NK-92 (cell line): Measurements from ENCODE around the gene RASGRF1.

Experiments
- DNase-seq: peaks from one replicate; lab custom pipeline; 2025; ENCODE audit not compliant: unreplicated experiment; lab: John Stamatoyannopoulos, UW

The RASGRF1 gene

GRCh38 chr15:79068790-79069189, 21.8 kb downstream of the RASGRF1 start:
- no peak for DNase-seq

DNA sequence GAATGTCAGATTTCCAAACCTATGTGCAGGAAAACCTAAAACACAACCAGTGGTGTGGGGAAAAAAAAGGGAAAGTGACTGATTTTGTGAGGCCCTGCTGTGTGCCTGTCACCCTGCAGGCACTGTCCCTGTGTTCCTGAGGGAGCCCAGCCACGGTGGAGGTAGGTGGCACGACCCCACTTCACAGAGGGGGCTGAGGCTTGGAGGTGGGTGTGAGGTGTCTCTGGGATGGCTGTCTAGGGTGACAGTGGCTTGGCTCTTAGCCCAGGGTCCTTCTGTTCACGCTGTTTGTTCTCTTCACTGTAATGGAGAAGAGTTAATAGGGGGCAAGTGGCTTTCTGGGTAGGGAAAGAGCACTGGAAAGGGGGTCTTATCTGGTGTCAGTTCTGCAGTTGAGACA, 22.6 kb downstream of the RASGRF1 start:
- no peak for DNase-seq

- no peak for DNase-seq
These were observed 23.3 kb downstream of the RASGRF1 start for GRCh38 chr15:79067072-79067833.

- DNase-seq: no peak
These were observed 24.0 kb downstream of the RASGRF1 start for GRCh38 chr15:79066391-79067071.

- no peak for DNase-seq
These were observed 24.7 kb downstream of the RASGRF1 start for GRCh38 chr15:79065706-79066376.

DNA sequence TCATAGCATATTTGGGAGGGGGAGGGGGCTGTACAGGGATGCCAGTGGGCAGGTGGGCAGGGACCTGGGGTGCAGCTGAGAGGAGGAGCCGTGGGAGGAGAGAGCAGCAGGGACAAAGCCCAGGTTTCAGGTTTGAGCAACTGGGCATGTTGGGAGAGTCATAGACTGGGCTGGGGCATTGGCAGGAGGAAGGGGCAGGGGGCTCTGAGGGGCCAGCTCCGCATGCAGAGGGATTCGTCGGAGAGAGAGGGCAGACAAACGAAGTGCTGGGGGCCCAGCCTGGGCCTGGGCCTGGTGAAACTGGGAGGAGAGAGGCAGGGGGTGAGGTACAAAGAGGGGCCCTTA, 25.2 kb downstream of the RASGRF1 start:
- no peak for DNase-seq

GRCh38 chr15:79064496-79064895, 26.1 kb downstream of the RASGRF1 start:
- DNase-seq: no peak

GRCh38 chr15:79060175-79060574, 30.4 kb downstream of the RASGRF1 start:
- DNase-seq: no peak

- no peak for DNase-seq
These were observed 31.5 kb downstream of the RASGRF1 start for GRCh38 chr15:79059081-79059572.

GRCh38 chr15:79058260-79058850, 32.2 kb downstream of the RASGRF1 start:
- no peak for DNase-seq

DNA sequence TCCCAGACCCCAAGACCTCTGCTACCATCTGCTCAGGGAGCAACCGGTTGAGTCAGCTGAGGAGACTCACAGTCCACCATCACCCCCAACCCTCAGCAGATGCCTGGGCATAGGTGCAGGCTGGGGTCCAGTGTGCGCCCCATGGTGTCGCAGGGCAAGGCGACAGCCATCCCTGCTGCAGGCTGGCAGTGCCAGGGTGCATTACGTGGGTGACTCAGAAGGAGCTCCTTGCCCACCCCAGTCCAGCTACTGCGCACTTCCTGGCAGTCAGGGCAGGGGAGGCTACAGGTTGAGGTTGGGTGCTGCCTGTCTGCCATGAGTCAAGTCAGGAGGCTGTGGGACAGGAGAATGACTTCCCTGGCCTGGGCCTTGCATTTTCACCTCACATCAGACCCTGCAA, 33.5 kb downstream of the RASGRF1 start:
- no peak for DNase-seq

DNA sequence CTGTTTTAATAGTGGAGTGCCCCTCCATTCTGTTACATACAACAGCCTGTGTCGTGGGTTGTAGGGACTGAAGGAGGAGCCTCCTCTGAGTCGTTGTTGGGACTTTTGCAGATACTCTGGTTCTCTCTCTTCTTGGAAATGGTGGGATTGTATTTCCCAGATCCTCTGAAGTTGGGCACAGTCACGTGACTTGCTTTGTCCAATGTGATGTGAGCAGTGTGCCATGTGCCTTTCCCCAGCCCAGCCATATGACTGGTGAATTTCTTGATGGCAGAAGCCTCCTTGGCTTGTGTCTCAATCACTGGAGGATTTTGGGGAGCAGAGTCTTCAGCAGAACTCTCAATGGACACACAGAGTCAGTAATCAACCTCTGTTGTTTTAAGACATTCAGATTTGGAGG, 36.2 kb downstream of the RASGRF1 start:
- no peak for DNase-seq

GRCh38 chr15:79053894-79054293, 36.7 kb downstream of the RASGRF1 start:
- no peak for DNase-seq

GRCh38 chr15:79051941-79052731, 38.4 kb downstream of the RASGRF1 start:
- no peak for DNase-seq

DNA sequence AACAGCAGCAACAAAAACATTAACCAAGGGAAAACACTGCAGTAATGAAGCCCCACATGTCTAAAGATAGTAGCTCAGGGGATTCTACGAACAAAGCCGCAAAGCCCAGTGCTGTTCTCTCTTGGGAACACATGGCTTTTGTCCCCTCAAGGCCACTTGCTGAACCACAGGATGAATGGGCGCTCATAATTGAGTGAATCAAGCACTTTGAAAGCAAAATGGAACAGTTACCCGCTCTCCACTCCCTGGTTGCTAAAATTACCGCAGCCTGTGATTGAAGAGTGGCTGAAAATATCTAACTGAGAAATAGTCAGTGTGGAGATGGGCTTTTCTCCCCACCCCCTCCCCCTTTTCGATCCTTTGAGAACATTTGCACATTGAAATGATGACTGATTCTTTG, 39.6 kb downstream of the RASGRF1 start:
- DNase-seq: no peak

- no peak for DNase-seq
These were observed 40.2 kb downstream of the RASGRF1 start for GRCh38 chr15:79050341-79050740.

DNA sequence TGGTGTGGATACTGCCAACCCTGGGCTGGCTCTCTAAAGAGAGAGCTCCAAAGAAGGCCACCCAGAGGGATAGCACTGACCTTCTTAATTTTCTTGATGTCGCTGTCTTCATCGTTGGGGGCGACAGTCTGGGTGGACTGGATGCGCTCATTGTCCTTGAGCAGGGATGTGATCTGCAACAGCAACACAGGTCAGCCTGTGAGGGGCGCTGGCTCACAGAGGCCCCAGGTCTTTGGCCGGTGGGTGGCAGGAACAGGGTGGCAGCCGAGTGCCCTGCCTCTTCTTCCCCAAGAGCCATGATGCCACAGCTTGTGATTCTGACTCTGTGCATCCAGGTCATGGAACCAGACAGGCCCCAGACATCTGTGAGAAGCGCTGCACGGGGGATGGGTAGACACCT, 41.2 kb downstream of the RASGRF1 start:
- DNase-seq: no peak

- no peak for DNase-seq
These were observed 42.7 kb downstream of the RASGRF1 start for GRCh38 chr15:79047676-79048439.

- DNase-seq: no peak
These were observed 43.7 kb downstream of the RASGRF1 start for GRCh38 chr15:79046691-79047404.
